Esophagus squamous epithelium (tissue), 5 donors: ENCODE measurements around the gene PRIMPOL. TPM values are rescaled to one million over a fixed set of nuclear protein-coding genes. Genes with fewer than 3 reads are reported as not detected.
A peak's percentile ranks its signal among the peaks of the same experiment; 100 is the strongest.

Source experiments
- DNase-seq: peaks from one replicate; lab custom pipeline; 2025; lab: John Stamatoyannopoulos, UW
- H3K27ac ChIP-seq, 4 donors: fragments of 200-600 bp; sonication (generic); one replicate each; pipeline ENCODE4 v1.5.1; 2016 to 2019; ENCODE audit warnings: mild to moderate bottlenecking in 1 of 4
- H3K27me3 ChIP-seq, 4 donors: fragments of 200-600 bp; sonication (generic); 1 replicate in 3 of 4; 2 replicates in 1 of 4; pipeline versions ENCODE4 v1.5.1 to v1.6.0; 2017 to 2021; ENCODE audit warnings: antibody characterized with exemption in 1 of 4
- H3K36me3 ChIP-seq, 3 donors: fragments of 200-600 bp; sonication (generic); one replicate each; pipeline ENCODE4 v1.5.1; 2016 to 2019
- H3K4me1 ChIP-seq, 3 donors: fragments of 200-600 bp; sonication (generic); one replicate each; pipeline ENCODE4 v1.5.1; 2017 to 2019
- H3K4me3 ChIP-seq, 4 donors: fragments of 200-600 bp; sonication (generic); 1 replicate in 3 of 4; 2 replicates in 1 of 4; pipeline ENCODE4 v1.5.1; 2016 to 2019; ENCODE audit warnings: mild to moderate bottlenecking in 2 of 4, moderate library complexity in 1 of 4
- H3K9me3 ChIP-seq, 3 donors: fragments of 200-600 bp; sonication (generic); one replicate each; pipeline ENCODE4 v1.5.1; 2016 to 2019
- POLR2A ChIP-seq, 4 donors: fragments of 450-650 bp; IDR thresholded peaks; one replicate each; pipeline ENCODE4 v1.6.1; 2017; ENCODE audit warnings: antibody characterized with exemption in 4 of 4, mild to moderate bottlenecking in 4 of 4, moderate library complexity in 3 of 4
- WGBS, 2 donors: methylation state at CpG; one replicate each; pipeline ENCODE4 v1.1.5; 2018; 5-methylcytosine and 5-hydroxymethylcytosine counted together
- intact Hi-C: fragments of 100-400 bp; cut with DNase I; formaldehyde crosslinking; loops from one replicate; pipeline ENCODE4 v1.15.0; 2022
- total RNA-seq, 4 donors: library from RNA; depleted of rRNA; stranded (reverse); fragments of >200 nt; gene quantifications; one replicate each; pipeline ENCODE4 v1.1.0, GENCODE V29; 2016
- TF ChIP-seq, protein P1 (sequence below), 6 experiments: fragments of 450-650 bp in 4 of 6; fragments of 200-600 bp in 2 of 6; sonication (generic) in 2 of 6; IDR thresholded peaks; one replicate each; pipeline ENCODE4 v1.5.1; 2016 to 2019; ENCODE audit warnings: antibody characterized with exemption in 6 of 6, mild to moderate bottlenecking in 4 of 6, moderate library complexity in 4 of 6
- donor health status: DM: yes; HTN: yes; CAD: no.

The PRIMPOL gene
- total RNA-seq, 4 donors from 2014 or later = 4.5 to 15.6 (median 10.8) TPM

DNA sequence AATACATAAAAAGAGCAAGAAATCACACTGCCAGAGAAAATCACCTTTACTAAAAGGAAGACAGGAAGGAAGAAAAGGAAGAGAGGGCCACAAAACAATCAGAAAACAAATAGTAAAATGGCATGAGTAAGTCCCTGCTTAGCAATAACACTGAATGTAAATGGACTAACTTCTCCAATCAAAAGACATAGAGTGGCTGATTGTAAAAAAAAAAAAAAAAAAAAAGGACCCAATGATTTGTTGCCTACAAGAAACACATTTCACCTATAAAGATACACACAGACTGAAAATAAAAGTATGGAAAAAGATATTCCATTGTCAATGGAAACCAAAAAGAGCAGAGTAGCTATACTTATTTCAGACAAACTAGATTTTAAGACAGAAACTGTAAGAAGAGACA is 71.7 kb downstream of the PRIMPOL start:
- no peaks in the 10 kb centered on the region for H3K4me1 ChIP-seq
- no peak for DNase-seq
- no peak overlapping the region for H3K4me3 ChIP-seq
- H3K9me3 ChIP-seq = no peaks in the 10 kb centered on the region
- no peaks in the 10 kb centered on the region for H3K27me3 ChIP-seq
- TF ChIP-seq, protein P1, sequence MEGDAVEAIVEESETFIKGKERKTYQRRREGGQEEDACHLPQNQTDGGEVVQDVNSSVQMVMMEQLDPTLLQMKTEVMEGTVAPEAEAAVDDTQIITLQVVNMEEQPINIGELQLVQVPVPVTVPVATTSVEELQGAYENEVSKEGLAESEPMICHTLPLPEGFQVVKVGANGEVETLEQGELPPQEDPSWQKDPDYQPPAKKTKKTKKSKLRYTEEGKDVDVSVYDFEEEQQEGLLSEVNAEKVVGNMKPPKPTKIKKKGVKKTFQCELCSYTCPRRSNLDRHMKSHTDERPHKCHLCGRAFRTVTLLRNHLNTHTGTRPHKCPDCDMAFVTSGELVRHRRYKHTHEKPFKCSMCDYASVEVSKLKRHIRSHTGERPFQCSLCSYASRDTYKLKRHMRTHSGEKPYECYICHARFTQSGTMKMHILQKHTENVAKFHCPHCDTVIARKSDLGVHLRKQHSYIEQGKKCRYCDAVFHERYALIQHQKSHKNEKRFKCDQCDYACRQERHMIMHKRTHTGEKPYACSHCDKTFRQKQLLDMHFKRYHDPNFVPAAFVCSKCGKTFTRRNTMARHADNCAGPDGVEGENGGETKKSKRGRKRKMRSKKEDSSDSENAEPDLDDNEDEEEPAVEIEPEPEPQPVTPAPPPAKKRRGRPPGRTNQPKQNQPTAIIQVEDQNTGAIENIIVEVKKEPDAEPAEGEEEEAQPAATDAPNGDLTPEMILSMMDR (IDR thresholded peaks at IDR 0.05) = no peak
- no peak for TF ChIP-seq POLR2A (IDR thresholded peaks at IDR 0.05)
- peaks cover 0 to 43% (median 0%) of the 10 kb centered on the region in 3 donors for H3K36me3 ChIP-seq
- H3K27ac ChIP-seq = no peak overlapping the region
- intact Hi-C loops = no loop called here

DNA sequence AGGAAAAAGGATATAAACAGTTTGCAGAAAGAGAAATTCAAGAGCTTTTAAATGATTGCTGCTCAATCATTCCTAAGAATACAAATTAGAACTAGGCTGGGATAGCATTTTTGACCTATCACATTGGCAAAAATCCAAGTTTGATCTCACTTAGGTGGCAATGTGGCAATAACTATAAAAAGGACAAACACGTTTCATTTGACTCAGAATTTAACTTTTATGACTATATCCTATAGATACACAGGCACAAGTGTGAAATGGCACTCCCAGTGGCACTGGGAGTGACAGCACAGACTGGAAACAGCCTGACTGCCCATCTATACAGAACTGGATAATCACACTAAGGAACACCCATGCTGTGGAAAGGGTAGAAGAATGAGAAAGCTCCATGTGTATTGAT is 73.3 kb downstream of the PRIMPOL start:
- no peaks in the 10 kb centered on the region for H3K9me3 ChIP-seq
- 65 to 67% methylated on average over 1 of the region's 1 CpG for WGBS, 2 donors
- H3K4me3 ChIP-seq = no peak overlapping the region
- no peak overlapping the region for H3K27ac ChIP-seq
- peaks cover 0 to 47% (median 0%) of the 10 kb centered on the region in 3 donors for H3K36me3 ChIP-seq
- intact Hi-C loops = no loop called here
- TF ChIP-seq, protein P1 (IDR thresholded peaks at IDR 0.05) = peak in 1 of 6 experiments; percentile 43
- no peak for TF ChIP-seq POLR2A (IDR thresholded peaks at IDR 0.05)
- no peak for DNase-seq
- H3K27me3 ChIP-seq = no peaks in the 10 kb centered on the region
- H3K4me1 ChIP-seq = no peaks in the 10 kb centered on the region

DNA sequence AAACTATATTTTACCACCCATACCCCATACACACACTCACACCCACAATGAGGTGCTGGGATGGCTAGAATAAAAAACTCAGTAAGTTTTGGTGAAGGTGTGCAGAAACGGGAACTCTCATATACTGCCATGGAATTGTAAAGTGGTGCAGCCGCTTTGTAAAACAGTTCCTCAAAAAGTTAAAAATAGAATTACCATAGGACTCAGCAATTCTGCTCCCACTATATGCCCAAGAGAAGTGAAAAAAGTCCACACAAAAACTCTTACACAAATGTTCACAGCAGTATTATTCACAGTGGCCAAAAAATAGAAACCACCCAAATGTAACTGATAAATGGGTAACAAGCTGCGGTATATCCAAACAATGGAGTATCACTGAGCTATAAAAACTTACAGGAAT is 77.9 kb downstream of the PRIMPOL start:
- WGBS, 2 donors = 93 to 96% methylated on average over 3 of the region's 3 CpGs
- Histone ChIP-seq H3K27ac (no peak overlapping the region), H3K27me3 (no peaks in the 10 kb centered on the region), H3K4me1 (peaks cover 0 to 41% (median 2%) of the 10 kb centered on the region in 3 donors), H3K36me3 (peaks cover 0 to 25% (median 0%) of the 10 kb centered on the region in 3 donors), H3K4me3 (no peak overlapping the region), H3K9me3 (no peaks in the 10 kb centered on the region)
- intact Hi-C loops = no loop called here
- no peak for DNase-seq
- TF ChIP-seq, protein P1 (IDR thresholded peaks at IDR 0.05) = no peak

DNA sequence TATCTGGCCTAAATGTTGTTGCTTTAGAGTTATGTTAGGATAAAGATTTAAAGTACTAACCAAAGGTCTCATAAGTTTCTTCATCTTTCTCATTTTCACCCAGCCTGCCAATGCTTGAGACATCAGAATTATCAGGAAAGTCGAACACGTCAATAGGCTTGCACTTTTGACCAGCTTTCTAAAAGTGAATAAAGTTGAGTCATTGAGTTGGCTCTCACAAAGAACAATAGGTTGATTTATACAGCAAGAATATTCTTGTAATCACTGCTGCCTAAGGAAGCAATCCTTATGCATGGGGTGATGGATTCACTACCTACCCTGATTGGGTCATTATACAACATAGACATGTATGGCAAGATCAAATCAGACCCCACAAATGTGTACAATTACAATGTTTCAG is 79.3 kb downstream of the PRIMPOL start:
- intact Hi-C loops = no loop called here
- no peak overlapping the region for H3K4me3 ChIP-seq
- peak overlapping the region in 3 of 4 donors; percentile 14 to 42 (median 40) for H3K27ac ChIP-seq
- TF ChIP-seq POLR2A (IDR thresholded peaks at IDR 0.05) = no peak
- TF ChIP-seq, protein P1 (IDR thresholded peaks at IDR 0.05) = no peak
- peaks cover 3 to 55% (median 11%) of the 10 kb centered on the region in 3 donors for H3K4me1 ChIP-seq
- no peaks in the 10 kb centered on the region for H3K9me3 ChIP-seq
- WGBS, 2 donors = 53 to 56% methylated on average over 2 of the region's 2 CpGs
- H3K27me3 ChIP-seq = no peaks in the 10 kb centered on the region
- DNase-seq = no peak
- peaks cover 0 to 24% (median 0%) of the 10 kb centered on the region in 3 donors for H3K36me3 ChIP-seq

DNA sequence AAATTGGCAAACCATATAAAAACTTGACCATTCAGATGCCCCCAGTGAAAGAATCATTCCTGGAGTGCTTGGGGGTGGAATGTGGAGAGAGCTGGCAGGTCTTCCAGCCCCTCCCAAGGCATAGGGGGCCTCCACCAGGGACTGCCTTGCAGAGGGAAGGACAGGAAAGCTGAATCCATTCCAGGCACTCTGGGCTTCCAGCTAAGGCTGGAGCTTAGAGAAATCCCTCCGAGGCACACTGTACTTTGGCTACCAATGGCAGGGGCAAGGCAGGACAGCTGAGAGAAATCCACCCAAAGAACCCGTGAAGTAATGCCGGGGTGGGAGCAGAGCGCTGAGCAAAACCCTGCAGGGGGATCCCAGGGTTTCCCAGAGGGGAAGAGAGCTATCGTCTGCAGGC is 80.4 kb downstream of the PRIMPOL start:
- no peaks in the 10 kb centered on the region for H3K9me3 ChIP-seq
- no peak for DNase-seq
- H3K4me3 ChIP-seq = no peak overlapping the region
- intact Hi-C loops = no loop called here
- peak overlapping the region in 2 of 4 donors; percentile 14 to 42 for H3K27ac ChIP-seq
- TF ChIP-seq, protein P1 (IDR thresholded peaks at IDR 0.05) = no peak
- no peak for TF ChIP-seq POLR2A (IDR thresholded peaks at IDR 0.05)
- H3K27me3 ChIP-seq = no peaks in the 10 kb centered on the region
- H3K4me1 ChIP-seq = peaks cover 3 to 62% (median 11%) of the 10 kb centered on the region in 3 donors
- H3K36me3 ChIP-seq = peaks cover 0 to 16% (median 0%) of the 10 kb centered on the region in 3 donors
- WGBS, 2 donors = 74 to 83% methylated on average over 2 to 4 of the region's 5 CpGs
